Kidney epithelial cell (primary cell): Measurements from ENCODE around the gene KIAA1755. TPM values are rescaled to one million over a fixed set of nuclear protein-coding genes. Genes with fewer than 3 reads are reported as not detected.
A peak's percentile ranks its signal among the peaks of the same experiment; 100 is the strongest.

Experiments
- DNase-seq: peaks from one replicate; pipeline ENCODE4 v3.0.0-alpha.2; 2010; ENCODE audit warnings: low read depth
- H3K27me3 ChIP-seq: 2 replicates; pipeline ENCODE4 v1.6.0; 2011; ENCODE audit warnings: low read length; ENCODE audit not compliant: control insufficient read depth, insufficient read depth
- H3K36me3 ChIP-seq: 2 replicates; pipeline ENCODE4 v1.5.1; 2011; ENCODE audit warnings: low read length; ENCODE audit not compliant: control insufficient read depth, insufficient read depth
- H3K4me3 ChIP-seq: 2 replicates; pipeline ENCODE4 v1.5.1; 2011; ENCODE audit warnings: low read depth, mild to moderate bottlenecking, control low read depth, low read length
- CTCF ChIP-seq: IDR thresholded peaks from 2 replicates; pipeline ENCODE4 v1.5.1; 2011; ENCODE audit warnings: mild to moderate bottlenecking, moderate library complexity, low read length, control low read depth, inconsistent platforms; ENCODE audit not compliant: insufficient read depth, poor library complexity, severe bottlenecking
- total RNA-seq: library from RNA; depleted of rRNA; stranded (reverse); fragments of >200 nt; gene quantifications from 2 replicates; pipeline ENCODE4 v1.2.3, GENCODE V29; 2015

Gene KIAA1755
- total RNA-seq, 1 donor from 2014 or later, result 1.4 TPM

GRCh38 chr20:38222231-38222922 lies 38.2 kb downstream of the KIAA1755 start:
- Histone ChIP-seq H3K27me3 (no peaks in the 10 kb centered on the region), H3K36me3 (no peaks in the 10 kb centered on the region), H3K4me3 (no peak overlapping the region)
- DNase-seq, result no peak
- peak; percentile 97 for TF ChIP-seq CTCF

- DNase-seq, result no peak
- no peak overlapping the region for H3K4me3 ChIP-seq
- TF ChIP-seq CTCF, result peak; percentile 97
- H3K36me3 ChIP-seq, result no peaks in the 10 kb centered on the region
- no peaks in the 10 kb centered on the region for H3K27me3 ChIP-seq
These were observed 39.4 kb downstream of the KIAA1755 start for GRCh38 chr20:38221119-38221589.

- Histone ChIP-seq H3K4me3 (no peak overlapping the region), H3K27me3 (no peaks in the 10 kb centered on the region), H3K36me3 (no peaks in the 10 kb centered on the region)
- no peak for TF ChIP-seq CTCF
- no peak for DNase-seq
These were observed 39.9 kb downstream of the KIAA1755 start for GRCh38 chr20:38220587-38221118.

DNA sequence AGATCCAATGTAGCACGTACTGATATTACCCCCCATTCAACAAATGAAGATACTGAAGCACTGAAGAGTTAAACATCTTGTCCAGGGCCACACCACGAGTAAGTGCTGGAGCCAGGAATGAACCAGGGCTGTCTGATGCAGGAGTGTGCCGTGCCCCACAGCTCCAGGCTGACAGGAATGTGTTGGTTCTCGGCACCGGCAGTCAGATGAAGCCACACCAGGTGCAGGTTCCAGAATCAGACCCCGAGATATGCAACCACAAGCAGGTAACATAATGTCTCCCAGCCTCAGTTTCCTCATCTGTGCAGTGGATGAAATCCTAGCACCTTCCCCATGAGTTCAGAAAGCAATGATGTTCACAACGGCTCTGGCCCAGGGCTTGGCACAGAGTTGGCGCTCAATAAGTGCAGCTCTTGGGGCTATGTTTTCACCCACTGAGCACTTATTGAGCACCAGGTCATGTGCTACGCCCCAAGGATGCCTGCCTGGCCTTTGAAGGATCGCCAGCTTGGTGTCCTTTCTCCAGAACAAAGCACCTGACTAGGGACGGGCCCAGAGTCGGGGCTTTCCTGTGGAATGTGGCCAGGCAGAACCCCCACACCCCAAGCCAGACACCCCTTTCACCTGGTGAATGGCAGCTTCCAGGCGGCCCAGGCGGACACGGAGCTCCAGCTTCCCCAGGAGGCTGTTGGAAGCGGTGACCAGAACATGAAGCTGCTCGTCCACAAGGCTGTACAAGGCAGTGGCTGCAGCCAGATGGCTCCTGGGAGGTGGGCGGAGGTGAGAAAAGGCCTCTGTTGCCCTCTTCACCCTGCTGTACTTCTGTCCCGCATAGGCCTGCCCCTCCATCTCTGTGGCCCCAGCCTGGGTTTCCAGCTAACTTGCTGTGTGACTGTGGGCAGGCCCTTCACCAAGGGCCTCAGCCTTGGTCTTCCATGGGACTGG lies 41.3 kb downstream of the KIAA1755 start:
- Histone ChIP-seq H3K27me3 (no peaks in the 10 kb centered on the region), H3K36me3 (no peaks in the 10 kb centered on the region), H3K4me3 (no peak overlapping the region)
- TF ChIP-seq CTCF, result no peak
- DNase-seq, result no peak

DNA sequence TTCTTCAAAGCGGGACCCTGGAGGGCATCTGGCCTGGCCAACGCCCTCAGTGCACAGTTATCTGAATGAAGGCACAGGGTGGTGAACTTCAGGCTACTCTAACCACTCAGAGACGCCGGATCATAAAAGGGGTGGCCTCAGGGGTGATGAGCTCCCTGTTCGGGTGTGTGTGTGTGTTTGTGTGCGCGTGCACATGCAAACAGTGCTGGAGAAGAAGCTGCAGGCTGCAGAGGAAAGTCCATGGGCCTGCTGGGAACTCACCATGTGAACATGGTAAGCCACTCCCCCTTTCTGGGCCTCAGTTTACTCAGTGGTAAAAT lies 42.0 kb downstream of the KIAA1755 start:
- H3K27me3 ChIP-seq, result no peaks in the 10 kb centered on the region
- H3K36me3 ChIP-seq, result no peaks in the 10 kb centered on the region
- DNase-seq, result no peak
- TF ChIP-seq CTCF, result no peak
- no peak overlapping the region for H3K4me3 ChIP-seq
